Purkinje cell (primary cell): ENCODE data around the gene TXNDC11. TPM values are rescaled to one million over a fixed set of nuclear protein-coding genes. Genes with fewer than 3 reads are reported as not detected.

Experiments used
- polyA plus RNA-seq: library from polyadenylated mRNA; unstranded; fragments of >200 nt; fragmentation: Nextera tagmentation; gene quantifications from 2 replicates; pipeline ENCODE4 v1.2.1, GENCODE V29; 2014

The TXNDC11 gene, protein sequence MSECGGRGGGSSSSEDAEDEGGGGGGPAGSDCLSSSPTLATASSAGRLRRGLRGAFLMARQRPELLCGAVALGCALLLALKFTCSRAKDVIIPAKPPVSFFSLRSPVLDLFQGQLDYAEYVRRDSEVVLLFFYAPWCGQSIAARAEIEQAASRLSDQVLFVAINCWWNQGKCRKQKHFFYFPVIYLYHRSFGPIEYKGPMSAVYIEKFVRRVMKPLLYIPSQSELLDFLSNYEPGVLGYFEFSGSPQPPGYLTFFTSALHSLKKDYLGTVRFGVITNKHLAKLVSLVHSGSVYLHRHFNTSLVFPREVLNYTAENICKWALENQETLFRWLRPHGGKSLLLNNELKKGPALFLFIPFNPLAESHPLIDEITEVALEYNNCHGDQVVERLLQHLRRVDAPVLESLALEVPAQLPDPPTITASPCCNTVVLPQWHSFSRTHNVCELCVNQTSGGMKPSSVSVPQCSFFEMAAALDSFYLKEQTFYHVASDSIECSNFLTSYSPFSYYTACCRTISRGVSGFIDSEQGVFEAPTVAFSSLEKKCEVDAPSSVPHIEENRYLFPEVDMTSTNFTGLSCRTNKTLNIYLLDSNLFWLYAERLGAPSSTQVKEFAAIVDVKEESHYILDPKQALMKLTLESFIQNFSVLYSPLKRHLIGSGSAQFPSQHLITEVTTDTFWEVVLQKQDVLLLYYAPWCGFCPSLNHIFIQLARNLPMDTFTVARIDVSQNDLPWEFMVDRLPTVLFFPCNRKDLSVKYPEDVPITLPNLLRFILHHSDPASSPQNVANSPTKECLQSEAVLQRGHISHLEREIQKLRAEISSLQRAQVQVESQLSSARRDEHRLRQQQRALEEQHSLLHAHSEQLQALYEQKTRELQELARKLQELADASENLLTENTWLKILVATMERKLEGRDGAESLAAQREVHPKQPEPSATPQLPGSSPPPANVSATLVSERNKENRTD
- polyA plus RNA-seq, result 10.8 and 14.6 TPM in 2 replicates

DNA sequence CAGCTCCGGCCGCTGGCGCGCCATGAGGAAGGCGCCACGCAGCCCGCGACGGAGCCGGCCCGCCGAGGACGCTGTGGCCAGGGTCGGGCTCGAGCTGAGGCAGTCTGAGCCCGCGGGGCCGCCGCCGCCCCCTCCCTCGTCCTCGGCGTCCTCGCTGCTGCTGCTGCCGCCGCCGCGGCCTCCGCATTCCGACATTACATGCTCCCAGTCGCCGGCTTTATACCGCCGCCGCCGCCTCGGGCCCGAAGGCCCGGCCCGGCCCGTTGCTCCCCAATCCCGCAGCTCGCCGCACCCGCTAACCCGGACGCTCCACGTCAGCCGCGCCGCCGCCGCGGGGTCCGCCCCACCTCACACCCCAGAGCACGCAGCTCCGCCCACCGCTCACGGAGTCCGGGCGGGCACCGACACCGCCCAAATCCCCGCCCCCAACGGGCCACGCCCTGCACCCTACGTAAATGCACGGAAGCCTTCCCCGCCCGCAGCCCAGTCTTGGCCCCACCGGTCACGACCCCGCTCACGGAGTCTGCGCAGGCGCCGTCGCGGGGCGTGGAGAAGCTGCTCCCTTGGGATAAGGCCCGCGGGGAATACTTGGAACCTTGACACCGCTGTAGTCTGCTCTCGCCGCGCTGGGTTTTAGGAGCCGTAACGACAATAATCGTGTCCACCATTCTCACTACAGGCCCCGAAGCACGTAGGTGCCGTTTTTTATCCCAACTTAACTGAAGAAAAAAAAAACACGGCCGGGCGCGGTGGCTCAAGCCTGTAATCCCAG lies at the start of gene TXNDC11:
TSS of gene TXNDC11 (minus strand) at position 322 of the 772 bp plus-strand sequence. CDS start at position 195, 127 bp downstream.

DNA sequence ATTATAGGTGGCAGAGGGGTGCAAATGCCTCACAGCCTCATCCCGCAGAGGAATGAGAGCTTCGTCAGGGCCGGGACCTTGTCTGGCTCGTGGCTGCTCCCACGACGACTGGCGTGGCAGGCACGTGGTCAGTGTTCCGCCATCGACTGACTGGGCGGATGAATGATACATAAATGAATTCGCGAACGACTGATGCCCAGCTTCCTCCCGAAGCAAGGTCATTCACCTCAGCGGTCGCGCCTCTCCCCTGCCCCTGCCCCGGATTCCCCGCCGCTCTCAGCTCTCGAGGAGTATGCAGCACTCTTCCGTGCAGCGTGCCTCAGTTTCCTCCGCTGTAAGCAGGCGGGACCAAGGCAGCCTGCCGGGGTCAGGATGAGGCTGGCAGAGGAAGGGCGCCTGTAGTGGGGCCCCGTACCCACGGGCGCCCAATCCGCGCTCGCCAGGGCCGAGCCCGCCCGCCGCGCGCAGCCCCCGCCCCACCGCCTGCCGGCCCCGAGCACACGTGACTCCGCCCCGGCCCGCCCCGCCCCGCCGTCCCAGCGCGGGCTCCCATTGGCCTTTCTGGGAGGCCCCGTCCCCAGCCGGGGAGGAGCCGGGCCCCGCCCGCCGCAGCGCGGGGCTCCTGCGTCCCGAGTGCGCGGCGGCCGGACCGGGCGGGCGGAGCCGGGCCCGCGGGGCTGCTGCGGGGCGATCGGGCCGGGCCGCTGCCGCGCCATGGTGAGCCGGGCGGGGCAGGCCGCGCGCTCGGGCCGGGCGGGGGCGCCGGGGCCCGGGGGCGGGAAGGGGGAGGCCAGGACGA lies 74.6 kb downstream of the TXNDC11 start, which contains the start of gene SNN:
TSS of gene SNN (plus strand) at position 632 of the 799 bp plus-strand sequence. CDS start 7,605 bp downstream, outside the sequence.

Other genes starting within 250 kb of the TXNDC11 start
- 1.3 and 4.0 TPM in 2 replicates for gene LITAF, start 155.9 kb downstream of the TXNDC11 start, polyA plus RNA-seq
- 9.3 and 11.7 TPM in 2 replicates for gene SNN, start 74.4 kb downstream of the TXNDC11 start, polyA plus RNA-seq
- gene ZC3H7A, start 54.4 kb upstream of the TXNDC11 start, polyA plus RNA-seq, result 64.2 and 89.5 TPM in 2 replicates
- gene RSL1D1, start 108.7 kb upstream of the TXNDC11 start, polyA plus RNA-seq, result 147 and 245 TPM in 2 replicates
- gene GSPT1, start 173.1 kb upstream of the TXNDC11 start, polyA plus RNA-seq, result 28.7 and 47.3 TPM in 2 replicates
- 0.29 TPM in 1 of 2 replicates, not detected in the other for gene NPIPB2, start 199.2 kb upstream of the TXNDC11 start, polyA plus RNA-seq
- 6.6 and 15.0 TPM in 2 replicates for gene TNFRSF17, start 222.4 kb upstream of the TXNDC11 start, polyA plus RNA-seq
- gene SNX29, start 233.9 kb upstream of the TXNDC11 start, polyA plus RNA-seq, result 29.2 and 38.3 TPM in 2 replicates